ENCODE results near the gene CMSS1. TPM values are rescaled to one million over a fixed set of nuclear protein-coding genes. Genes with fewer than 3 reads are reported as not detected.

The CMSS1 gene
- total RNA-seq, 1 experiment from 2014 or later, result 98.6 TPM

GRCh38 chr3:99895131-99895696 is 77.6 kb downstream of the CMSS1 start:
- Histone ChIP-seq H3K9me3 (ENCODE audit: low read depth, low read length, poor library complexity, severe bottlenecking) (no peaks in the 10 kb centered on the region), H3K36me3 (ENCODE audit: insufficient read depth, low read length, poor library complexity, severe bottlenecking) (no peaks in the 10 kb centered on the region), H3K4me3 (ENCODE audit: low read depth, low read length, poor library complexity, severe bottlenecking) (no peak overlapping the region), H3K4me1 (ENCODE audit: insufficient read depth, low read length, poor library complexity, severe bottlenecking) (peaks cover 27% of the 10 kb centered on the region), H3K27me3 (replicated peaks; ENCODE audit: insufficient read depth, low read depth, low read length, poor library complexity) (no peaks in the 10 kb centered on the region), H3K27ac (ENCODE audit: low read depth, low read length, poor library complexity, severe bottlenecking) (peak overlapping the region; percentile 67)
- no peak for TF ChIP-seq EZH2 (IDR thresholded peaks at IDR 0.05; ENCODE audit: borderline replicate concordance, low read depth, low read length, poor library complexity, severe bottlenecking)
- no peak for TF ChIP-seq CTCF (conservative IDR thresholded peaks at IDR 0.05; ENCODE audit: low read depth, low read length)
- intact Hi-C loops (cut with micrococcal nuclease; ENCODE audit: unreplicated experiment), result no loop called here
- ChIA-PET CTCF (no interaction called here), POLR2A (ENCODE audit: low non-redundant PET) (interaction anchor here (0.6 kb wide), 1 partner anchor 158 kb away, joined by 3 read pairs; no protein-coding TSS in a partner anchor)
- BruUV-seq (replicated peaks), result no TSS peak
- DNase-seq (ENCODE audit: low spot score), result no peak

- no TSS peak for BruUV-seq (replicated peaks)
- no peaks in the 10 kb centered on the region for H3K36me3 ChIP-seq (ENCODE audit: insufficient read depth, low read length, poor library complexity, severe bottlenecking)
- no peaks in the 10 kb centered on the region for H3K9me3 ChIP-seq (ENCODE audit: low read depth, low read length, poor library complexity, severe bottlenecking)
- CTCF ChIA-PET, result no interaction called here
- POLR2A ChIA-PET (ENCODE audit: low non-redundant PET), result no interaction called here
- no peak overlapping the region for H3K4me3 ChIP-seq (ENCODE audit: low read depth, low read length, poor library complexity, severe bottlenecking)
- intact Hi-C loops (cut with micrococcal nuclease; ENCODE audit: unreplicated experiment), result no loop called here
- peak overlapping the region; percentile 67 for H3K27ac ChIP-seq (ENCODE audit: low read depth, low read length, poor library complexity, severe bottlenecking)
- TF ChIP-seq EZH2 (IDR thresholded peaks at IDR 0.05; ENCODE audit: borderline replicate concordance, low read depth, low read length, poor library complexity, severe bottlenecking) (no peak), CTCF (conservative IDR thresholded peaks at IDR 0.05; ENCODE audit: low read depth, low read length) (no peak)
- peaks cover 31% of the 10 kb centered on the region for H3K4me1 ChIP-seq (ENCODE audit: insufficient read depth, low read length, poor library complexity, severe bottlenecking)
- no peaks in the 10 kb centered on the region for H3K27me3 ChIP-seq (replicated peaks; ENCODE audit: insufficient read depth, low read depth, low read length, poor library complexity)
- DNase-seq (ENCODE audit: low spot score), result peak; percentile 91
Measured at GRCh38 chr3:99895703-99896441, 78.2 kb downstream of the CMSS1 start.

- TF ChIP-seq EZH2 (IDR thresholded peaks at IDR 0.05; ENCODE audit: borderline replicate concordance, low read depth, low read length, poor library complexity, severe bottlenecking), result no peak
- no peak for TF ChIP-seq CTCF (conservative IDR thresholded peaks at IDR 0.05; ENCODE audit: low read depth, low read length)
- ChIA-PET POLR2A (ENCODE audit: low non-redundant PET) (no interaction called here), CTCF (no interaction called here)
- peak overlapping the region; percentile 67 for H3K27ac ChIP-seq (ENCODE audit: low read depth, low read length, poor library complexity, severe bottlenecking)
- peaks cover 37% of the 10 kb centered on the region for H3K4me1 ChIP-seq (ENCODE audit: insufficient read depth, low read length, poor library complexity, severe bottlenecking)
- no peaks in the 10 kb centered on the region for H3K27me3 ChIP-seq (replicated peaks; ENCODE audit: insufficient read depth, low read depth, low read length, poor library complexity)
- H3K36me3 ChIP-seq (ENCODE audit: insufficient read depth, low read length, poor library complexity, severe bottlenecking), result no peaks in the 10 kb centered on the region
- BruUV-seq (replicated peaks), result no TSS peak
- intact Hi-C loops (cut with micrococcal nuclease; ENCODE audit: unreplicated experiment), result no loop called here
- H3K9me3 ChIP-seq (ENCODE audit: low read depth, low read length, poor library complexity, severe bottlenecking), result no peaks in the 10 kb centered on the region
- no peak for DNase-seq (ENCODE audit: low spot score)
- H3K4me3 ChIP-seq (ENCODE audit: low read depth, low read length, poor library complexity, severe bottlenecking), result no peak overlapping the region
Measured at GRCh38 chr3:99896482-99896881, 78.8 kb downstream of the CMSS1 start.

Measured in A673 (cell line).